ENCODE data around the gene NCKAP1. TPM values are rescaled to one million over a fixed set of nuclear protein-coding genes. Genes with fewer than 3 reads are reported as not detected.

Gene NCKAP1
- total RNA-seq, 4 donors from 2014 or later = 33.8 to 96.5 (median 77.4) TPM

- Histone ChIP-seq H3K4me3 (no peak overlapping the region), H3K36me3 (peaks cover 0 to 47% (median 0%) of the 10 kb centered on the region in 3 donors), H3K4me1 (no peaks in the 10 kb centered on the region), H3K27ac (no peak overlapping the region), H3K9me3 (no peaks in the 10 kb centered on the region), H3K27me3 (no peaks in the 10 kb centered on the region)
- no peak for DNase-seq
- no peak for TF ChIP-seq POLR2A (IDR thresholded peaks at IDR 0.05)
- no peak for TF ChIP-seq CTCF (IDR thresholded peaks at IDR 0.05)
Observed at GRCh38 chr2:182921234-182921633, 117.0 kb downstream of the NCKAP1 start.

- no peak for DNase-seq
- Histone ChIP-seq H3K27ac (no peak overlapping the region), H3K27me3 (no peaks in the 10 kb centered on the region), H3K36me3 (peaks cover 0 to 46% (median 0%) of the 10 kb centered on the region in 3 donors), H3K9me3 (no peaks in the 10 kb centered on the region), H3K4me1 (no peaks in the 10 kb centered on the region), H3K4me3 (no peak overlapping the region)
- no peak for TF ChIP-seq CTCF (IDR thresholded peaks at IDR 0.05)
- TF ChIP-seq POLR2A (IDR thresholded peaks at IDR 0.05) = no peak
Observed at GRCh38 chr2:182920631-182921056, 117.6 kb downstream of the NCKAP1 start.

- H3K36me3 ChIP-seq = peaks cover 0 to 48% (median 0%) of the 10 kb centered on the region in 3 donors
- no peaks in the 10 kb centered on the region for H3K27me3 ChIP-seq
- no peak overlapping the region for H3K27ac ChIP-seq
- H3K4me1 ChIP-seq = no peaks in the 10 kb centered on the region
- H3K9me3 ChIP-seq = no peaks in the 10 kb centered on the region
- TF ChIP-seq POLR2A (IDR thresholded peaks at IDR 0.05) (no peak), CTCF (IDR thresholded peaks at IDR 0.05) (no peak)
- no peak for DNase-seq
- no peak overlapping the region for H3K4me3 ChIP-seq
Observed at GRCh38 chr2:182920089-182920488, 118.2 kb downstream of the NCKAP1 start.

- DNase-seq = no peak
- H3K4me3 ChIP-seq = no peak overlapping the region
- peaks cover 0 to 49% (median 0%) of the 10 kb centered on the region in 3 donors for H3K36me3 ChIP-seq
- no peak overlapping the region for H3K27ac ChIP-seq
- H3K27me3 ChIP-seq = no peaks in the 10 kb centered on the region
- no peaks in the 10 kb centered on the region for H3K4me1 ChIP-seq
- TF ChIP-seq CTCF (IDR thresholded peaks at IDR 0.05) (no peak), POLR2A (IDR thresholded peaks at IDR 0.05) (no peak)
- no peaks in the 10 kb centered on the region for H3K9me3 ChIP-seq
Observed at GRCh38 chr2:182918961-182919652, 119.2 kb downstream of the NCKAP1 start.

GRCh38 chr2:182917924-182918323, 120.3 kb downstream of the NCKAP1 start:
- H3K27ac ChIP-seq = no peak overlapping the region
- H3K4me1 ChIP-seq = no peaks in the 10 kb centered on the region
- peaks cover 0 to 40% (median 0%) of the 10 kb centered on the region in 3 donors for H3K36me3 ChIP-seq
- TF ChIP-seq POLR2A (IDR thresholded peaks at IDR 0.05) (no peak), CTCF (IDR thresholded peaks at IDR 0.05) (no peak)
- H3K9me3 ChIP-seq = no peaks in the 10 kb centered on the region
- no peak overlapping the region for H3K4me3 ChIP-seq
- no peaks in the 10 kb centered on the region for H3K27me3 ChIP-seq
- no peak for DNase-seq

Data from Peyer's patch (tissue), 4 donors.